Esophagus muscularis mucosa (tissue), 4 donors: ENCODE results near the gene ILRUN. TPM values are rescaled to one million over a fixed set of nuclear protein-coding genes. Genes with fewer than 3 reads are reported as not detected.
"Not testable (repeated sequence)": the region's sequence is repeated elsewhere in the genome, so short reads cannot be mapped to it uniquely, and the experiment has no call there.

ENCODE experiments used
- DNase-seq: peaks from one replicate; pipeline ENCODE4 v3.0.0-alpha.2; 2017; ENCODE audit errors: extremely low spot score
- H3K27ac ChIP-seq, 4 donors: fragments of 200-600 bp; sonication (generic); replicated peaks in 1 of 4; 1 replicate in 3 of 4; 2 replicates in 1 of 4; pipeline ENCODE4 v1.5.1; 2016 to 2019; ENCODE audit warnings: mild to moderate bottlenecking in 1 of 4
- H3K27me3 ChIP-seq, 4 donors: fragments of 200-600 bp; sonication (generic); one replicate each; pipeline versions ENCODE4 v1.5.1 to v1.6.0; 2016 to 2019
- H3K36me3 ChIP-seq, 4 donors: fragments of 200-600 bp; sonication (generic); one replicate each; pipeline ENCODE4 v1.5.1; 2016 to 2019
- H3K4me1 ChIP-seq, 4 donors: fragments of 200-600 bp; sonication (generic); one replicate each; pipeline ENCODE4 v1.5.1; 2016 to 2019
- H3K4me3 ChIP-seq, 4 donors: fragments of 200-600 bp; sonication (generic); 1 replicate in 2 of 4; 2 replicates in 2 of 4; pipeline ENCODE4 v1.5.1; 2016 to 2019; ENCODE audit warnings: mild to moderate bottlenecking in 4 of 4, moderate library complexity in 1 of 4
- H3K9me3 ChIP-seq, 4 donors: fragments of 200-600 bp; sonication (generic); 1 replicate in 3 of 4; 2 replicates in 1 of 4; pipeline ENCODE4 v1.5.1; 2016 to 2019
- CTCF ChIP-seq, 3 experiments: fragments of 200-600 bp in 2 of 3; fragments of 450-650 bp in 1 of 3; sonication (generic) in 2 of 3; IDR thresholded peaks; one replicate each; pipeline ENCODE4 v1.5.1; 2017 to 2019; ENCODE audit warnings: antibody characterized with exemption in 3 of 3, mild to moderate bottlenecking in 2 of 3, moderate library complexity in 1 of 3
- EP300 ChIP-seq: sonication (generic); formaldehyde crosslinking; IDR thresholded peaks from one replicate; pipeline ENCODE4 v1.6.1; 2017; ENCODE audit warnings: antibody characterized with exemption
- POLR2A ChIP-seq: fragments of 450-650 bp; IDR thresholded peaks from one replicate; pipeline ENCODE4 v1.6.1; 2017; ENCODE audit warnings: antibody characterized with exemption, moderate library complexity, mild to moderate bottlenecking, low read depth
- POLR2AphosphoS5 ChIP-seq, 2 donors: sonication (generic); formaldehyde crosslinking; IDR thresholded peaks; one replicate each; pipeline ENCODE4 v1.6.1; 2017; ENCODE audit warnings: antibody characterized with exemption in 2 of 2
- WGBS: methylation state at CpG from one replicate; pipeline ENCODE4 v1.1.5; 2018; 5-methylcytosine and 5-hydroxymethylcytosine counted together
- intact Hi-C: fragments of 100-400 bp; cut with DNase I; formaldehyde crosslinking; loops from one replicate; pipeline ENCODE4 v1.15.1; 2023
- total RNA-seq, 4 donors: library from RNA; depleted of rRNA; stranded (reverse); fragments of >200 nt; gene quantifications; one replicate each; pipeline versions ENCODE4 v1.1.0 to v1.2.1, GENCODE V29; 2016

The ILRUN gene
- 100 to 1,000 TPM in 3 of 4 donors, 10 to 100 TPM in 1; 88.8 to 109 (median 104) TPM for total RNA-seq

- WGBS: 5% methylated on average over 28 of the region's 49 CpGs
- intact Hi-C loops: loop anchor here (5.0 kb wide), 1 partner anchor 60 kb away; the partner anchor contains the start of gene SNRPC
Observed at GRCh38 chr6:34696739-34697543, at the start of gene ILRUN. Gene ILRUN, minus strand, starts transcription at chr6:34696767. Its CDS starts 164 bp downstream, at chr6:34696603.

DNA sequence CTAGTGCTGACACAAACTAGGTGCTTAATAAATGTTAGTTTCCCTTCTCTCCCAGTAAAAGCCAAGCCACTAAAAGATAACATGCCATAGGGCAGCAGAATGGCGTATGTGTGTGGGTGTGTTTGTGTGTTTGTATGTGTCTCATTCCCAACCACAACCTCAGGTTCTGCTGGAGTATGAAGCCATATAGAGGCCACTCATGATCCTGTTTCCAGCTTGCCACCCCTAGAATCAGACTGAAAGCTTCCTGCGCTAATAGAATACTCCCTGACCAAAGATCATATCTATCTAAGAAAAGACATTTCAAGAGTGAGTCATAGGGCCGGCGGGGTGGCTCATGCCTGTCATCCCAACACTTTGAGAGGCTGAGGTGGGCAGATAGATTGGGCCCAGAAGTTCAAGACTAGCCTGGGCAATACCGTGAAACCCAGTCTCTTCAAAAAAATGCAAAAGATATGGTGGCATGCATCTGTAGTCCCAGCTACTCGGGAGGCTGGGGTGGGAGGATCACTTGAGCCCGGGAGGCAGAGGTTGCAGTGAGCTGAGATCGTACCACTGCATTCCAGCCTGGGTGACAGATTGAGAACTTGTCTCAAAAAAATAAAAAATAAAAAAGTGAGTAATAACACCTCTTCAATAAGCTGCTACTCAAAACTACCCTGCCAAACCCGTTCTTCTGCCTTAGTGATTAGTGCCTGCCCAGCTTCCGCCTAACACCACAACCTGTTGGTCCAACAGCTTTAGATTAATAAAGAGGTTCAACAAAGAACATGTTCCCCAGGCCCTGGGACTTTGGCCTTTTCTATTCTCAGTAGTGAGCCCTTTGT, 48.9 kb upstream of the ILRUN start:
- Histone ChIP-seq H3K9me3 (no peaks in the 10 kb centered on the region), H3K36me3 (no peaks in the 10 kb centered on the region), H3K4me3 (no peak overlapping the region), H3K27ac (no peak overlapping the region), H3K27me3 (no peaks in the 10 kb centered on the region), H3K4me1 (no peaks in the 10 kb centered on the region)
- intact Hi-C loops: no loop called here
- WGBS: 87% methylated on average over 10 of the region's 10 CpGs
- TF ChIP-seq POLR2AphosphoS5 (IDR thresholded peaks at IDR 0.05): no peak
- TF ChIP-seq EP300: no peak
- no peak for TF ChIP-seq POLR2A
- TF ChIP-seq CTCF (IDR thresholded peaks at IDR 0.05): no peak
- no peak for DNase-seq

More at GRCh38 chr6:34696739-34697543, at the start of gene ILRUN:
- H3K27me3 ChIP-seq: no peaks in the 10 kb centered on the region
- H3K27ac ChIP-seq: peak within 1 kb of the TSS; percentile 92 to 98 (median 97)
- TF ChIP-seq CTCF (IDR thresholded peaks at IDR 0.05) (no peak), POLR2AphosphoS5 (IDR thresholded peaks at IDR 0.05) (peak; percentile 92 to 94), POLR2A (peak; percentile 67)
- H3K36me3 ChIP-seq: no peaks in the 10 kb centered on the region
- peak within 1 kb of the TSS; percentile 82 to 100 (median 88) for H3K4me3 ChIP-seq
- peaks cover 27 to 50% (median 44%) of the 10 kb centered on the region in 4 donors for H3K4me1 ChIP-seq
- H3K9me3 ChIP-seq: no peaks in the 10 kb centered on the region
- DNase-seq: peak; percentile 99

GRCh38 chr6:34744294-34744647, 47.7 kb upstream of the ILRUN start:
- H3K36me3 ChIP-seq, H3K9me3 ChIP-seq, H3K4me3 ChIP-seq, H3K27me3 ChIP-seq, H3K27ac ChIP-seq, H3K4me1 ChIP-seq, DNase-seq, intact Hi-C loops: not testable (repeated sequence)
- 91% methylated on average over 6 of the region's 10 CpGs for WGBS

DNA sequence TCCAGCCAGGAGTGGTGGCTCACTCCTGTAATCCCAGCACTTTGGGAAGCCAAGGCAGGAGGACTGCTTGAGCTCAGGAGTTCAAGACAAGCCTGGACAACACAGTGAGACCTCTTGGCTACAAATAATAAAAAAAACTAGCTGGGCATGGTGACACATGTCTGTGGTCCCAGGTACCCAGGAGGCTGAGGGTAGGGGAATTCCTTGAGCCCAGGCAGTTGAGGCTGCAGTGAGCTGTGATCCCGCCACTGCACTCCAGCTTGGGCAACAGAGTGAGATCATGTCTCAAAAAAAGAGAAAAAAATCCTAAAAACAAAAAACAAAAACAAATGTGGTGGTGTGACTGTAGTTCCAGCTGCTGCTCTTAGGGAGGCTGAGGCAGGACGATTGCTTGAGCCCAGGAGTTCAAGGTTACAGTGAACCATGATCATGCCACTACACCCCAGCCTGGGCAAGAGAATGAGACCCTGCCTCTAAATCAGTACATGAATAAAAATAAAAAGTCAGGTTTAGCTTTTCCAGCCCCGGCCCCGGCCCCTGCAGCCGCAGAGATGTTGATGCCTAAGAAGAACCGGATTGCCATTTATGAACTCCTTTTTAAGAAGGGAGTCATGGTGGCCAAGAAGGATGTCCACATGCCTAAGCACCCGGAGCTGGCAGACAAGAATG, 47.2 kb upstream of the ILRUN start:
- DNase-seq: no peak
- H3K27me3 ChIP-seq: no peaks in the 10 kb centered on the region
- no peaks in the 10 kb centered on the region for H3K4me1 ChIP-seq
- H3K36me3 ChIP-seq: no peaks in the 10 kb centered on the region
- no peaks in the 10 kb centered on the region for H3K9me3 ChIP-seq
- H3K4me3 ChIP-seq: no peak overlapping the region
- WGBS: 85% methylated on average over 6 of the region's 7 CpGs
- TF ChIP-seq POLR2AphosphoS5 (IDR thresholded peaks at IDR 0.05) (no peak), EP300 (no peak), CTCF (IDR thresholded peaks at IDR 0.05) (no peak), POLR2A (no peak)
- H3K27ac ChIP-seq: no peak overlapping the region
- intact Hi-C loops: no loop called here

DNA sequence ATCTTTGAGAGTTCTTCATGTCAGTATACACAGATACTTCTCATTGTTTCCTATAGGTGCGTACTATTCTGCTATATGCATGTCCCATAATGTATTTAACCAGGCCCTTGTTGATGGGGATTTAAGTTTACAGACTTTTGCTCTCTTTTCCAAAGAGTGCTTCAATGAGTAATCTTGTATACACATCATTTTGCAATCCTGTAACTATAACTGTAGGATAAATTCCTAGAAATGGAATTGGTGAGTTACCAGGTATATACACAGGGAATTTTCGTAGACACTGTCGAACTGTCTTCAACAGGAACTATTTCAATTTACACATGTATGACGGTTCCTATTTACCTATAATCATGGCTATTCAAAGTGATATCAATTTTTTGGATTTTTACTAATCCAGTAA, 45.5 kb upstream of the ILRUN start:
- 96% methylated on average over 4 of the region's 4 CpGs for WGBS
- no peak overlapping the region for H3K27ac ChIP-seq
- intact Hi-C loops: no loop called here
- H3K4me3 ChIP-seq: no peak overlapping the region
- no peaks in the 10 kb centered on the region for H3K27me3 ChIP-seq
- TF ChIP-seq POLR2A (no peak), EP300 (no peak), CTCF (IDR thresholded peaks at IDR 0.05) (no peak), POLR2AphosphoS5 (IDR thresholded peaks at IDR 0.05) (no peak)
- no peaks in the 10 kb centered on the region for H3K4me1 ChIP-seq
- no peaks in the 10 kb centered on the region for H3K36me3 ChIP-seq
- DNase-seq: no peak
- H3K9me3 ChIP-seq: no peaks in the 10 kb centered on the region
